ENCODE results near the gene FNDC5.

The FNDC5 gene

DNA sequence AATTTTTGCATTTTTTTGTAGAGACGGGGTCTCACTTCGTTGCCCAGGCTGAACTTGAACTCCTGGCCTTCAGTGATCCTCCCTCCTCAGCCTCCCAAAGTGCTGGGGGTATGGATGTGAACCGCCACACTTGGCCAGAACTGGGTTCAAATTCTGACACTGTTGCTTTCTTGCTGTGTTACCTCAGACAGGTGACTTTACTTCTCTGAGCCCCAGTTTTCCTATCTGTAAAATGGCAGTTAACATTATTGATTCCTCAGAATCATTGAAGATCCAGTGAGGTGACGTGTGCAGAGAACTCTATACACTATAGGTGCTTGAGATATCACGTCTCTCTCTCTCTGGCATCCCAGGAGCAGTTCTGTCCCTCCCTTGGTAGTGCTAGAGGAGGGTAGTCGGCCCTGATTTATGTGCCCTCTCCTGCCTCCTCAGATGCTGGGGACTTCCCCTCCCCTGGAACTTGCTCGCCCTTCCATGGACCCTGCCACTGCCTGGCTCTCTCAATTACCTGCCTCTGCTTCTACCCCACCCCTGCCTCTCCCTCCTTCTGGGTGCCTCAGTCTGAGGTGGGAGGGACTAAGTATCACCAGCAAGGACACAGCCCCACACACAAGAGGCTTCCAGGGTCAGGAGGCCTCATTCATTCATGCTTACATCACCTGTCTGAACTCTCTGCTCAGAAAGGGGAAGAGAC lies 12.8 kb upstream of the FNDC5 start:
- no peak for DNase-seq

DNA sequence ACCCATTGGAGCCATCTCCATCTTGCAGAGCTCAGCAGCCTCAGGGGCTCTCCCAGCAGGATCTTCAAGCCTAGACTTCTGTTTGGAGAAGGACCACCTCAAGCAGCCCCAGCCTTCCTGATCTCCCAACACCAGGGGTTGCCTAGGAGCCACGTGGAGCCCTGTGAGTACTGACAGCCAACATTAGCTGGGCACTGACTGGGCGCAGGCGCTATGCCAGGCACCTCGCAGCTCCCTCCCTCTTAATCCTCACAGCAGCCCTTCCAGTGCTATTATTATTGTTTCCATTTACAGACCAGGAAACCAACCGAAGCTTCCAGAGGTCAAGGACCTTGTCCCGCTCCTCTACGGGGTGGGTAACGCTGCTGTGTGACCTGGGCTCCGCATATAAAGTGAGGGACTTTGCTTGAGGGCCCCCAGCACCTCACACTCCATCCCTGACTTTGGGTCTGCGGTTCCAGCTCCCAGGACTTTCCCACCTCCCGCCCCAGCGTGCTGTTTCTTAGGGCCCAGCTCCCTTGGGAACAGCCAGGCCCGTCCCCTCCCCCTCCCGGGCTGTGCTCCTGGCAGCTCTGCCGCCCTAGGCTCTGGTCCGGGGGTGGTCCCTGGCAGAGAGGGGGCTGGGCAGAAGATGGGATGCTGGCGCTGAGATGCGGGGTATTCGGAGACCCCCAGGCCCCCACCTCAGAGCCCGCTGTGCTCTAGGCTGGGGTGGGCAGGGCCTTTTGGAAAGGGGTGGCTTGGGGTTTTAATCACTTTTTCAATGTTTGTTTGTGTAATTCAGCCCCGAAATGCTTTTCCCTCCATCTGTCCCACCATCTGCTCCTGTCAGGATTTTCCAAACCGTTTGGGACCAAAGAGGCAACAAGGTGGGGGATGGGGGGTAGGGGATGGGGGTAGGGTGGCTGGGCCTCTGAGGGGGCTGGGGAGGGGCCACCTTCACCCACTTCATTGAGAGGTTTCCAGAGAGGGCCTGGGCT lies 11.4 kb upstream of the FNDC5 start:
- no peak for DNase-seq

DNA sequence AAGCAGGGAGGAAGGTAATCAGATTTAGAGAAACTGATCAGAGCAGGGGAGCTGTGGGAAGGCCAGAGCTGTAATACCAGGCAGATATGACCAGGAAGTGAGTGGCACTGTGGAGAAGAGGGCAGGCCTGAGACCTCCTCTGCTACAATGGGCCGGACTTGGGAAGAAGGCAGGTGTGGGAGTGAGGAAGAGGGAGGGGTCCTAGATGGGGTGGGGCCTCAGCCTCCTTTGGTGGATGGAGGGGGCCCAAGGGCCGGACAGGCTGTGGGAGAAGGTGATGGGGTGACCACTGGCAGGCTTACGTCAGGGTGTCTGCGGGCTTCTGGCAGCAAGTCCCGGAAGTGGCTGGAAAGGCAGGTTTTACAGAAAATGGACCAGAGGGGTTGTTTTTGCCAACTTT lies 10.6 kb upstream of the FNDC5 start:
- no peak for DNase-seq

DNA sequence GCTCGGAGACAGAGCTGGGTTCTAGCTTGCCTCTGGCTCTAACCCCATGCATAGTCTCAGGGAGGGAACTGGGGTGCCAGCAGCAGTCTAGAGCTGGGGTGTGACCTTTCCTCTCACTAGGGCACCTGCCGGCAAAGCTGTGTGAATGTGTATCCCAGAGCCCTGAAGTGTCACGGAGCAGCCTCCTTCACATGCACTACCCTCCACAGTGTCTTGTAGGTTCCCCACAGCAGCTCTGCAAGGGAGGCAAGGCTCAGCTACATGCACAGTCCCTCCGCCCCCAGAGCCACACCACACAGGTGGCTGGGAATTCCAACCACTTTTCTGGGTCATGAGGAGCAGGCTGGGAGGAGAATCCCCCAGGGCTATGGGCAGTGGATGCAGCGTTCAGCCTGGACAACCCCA lies 7.9 kb upstream of the FNDC5 start:
- DNase-seq = no peak

DNA sequence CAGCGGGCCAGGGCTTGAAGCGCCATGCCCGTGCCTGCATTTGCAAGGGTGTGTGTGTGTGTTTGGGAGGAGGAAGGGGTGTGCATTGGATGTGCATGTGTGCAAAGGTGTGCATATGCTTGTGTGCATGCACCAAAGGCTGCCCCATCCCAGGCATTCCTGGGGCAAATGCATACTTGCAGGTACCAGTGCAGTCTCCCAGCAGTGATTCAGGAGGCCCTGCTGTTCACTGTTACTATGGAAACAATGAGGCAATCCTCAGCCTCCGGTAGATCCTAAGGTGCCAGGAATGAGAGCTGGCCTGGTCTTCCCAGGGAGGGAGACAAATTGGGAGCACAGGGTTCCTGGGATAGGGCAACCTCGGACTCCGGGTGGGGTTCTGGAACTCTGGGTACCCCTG lies 7.5 kb upstream of the FNDC5 start:
- DNase-seq = no peak

DNA sequence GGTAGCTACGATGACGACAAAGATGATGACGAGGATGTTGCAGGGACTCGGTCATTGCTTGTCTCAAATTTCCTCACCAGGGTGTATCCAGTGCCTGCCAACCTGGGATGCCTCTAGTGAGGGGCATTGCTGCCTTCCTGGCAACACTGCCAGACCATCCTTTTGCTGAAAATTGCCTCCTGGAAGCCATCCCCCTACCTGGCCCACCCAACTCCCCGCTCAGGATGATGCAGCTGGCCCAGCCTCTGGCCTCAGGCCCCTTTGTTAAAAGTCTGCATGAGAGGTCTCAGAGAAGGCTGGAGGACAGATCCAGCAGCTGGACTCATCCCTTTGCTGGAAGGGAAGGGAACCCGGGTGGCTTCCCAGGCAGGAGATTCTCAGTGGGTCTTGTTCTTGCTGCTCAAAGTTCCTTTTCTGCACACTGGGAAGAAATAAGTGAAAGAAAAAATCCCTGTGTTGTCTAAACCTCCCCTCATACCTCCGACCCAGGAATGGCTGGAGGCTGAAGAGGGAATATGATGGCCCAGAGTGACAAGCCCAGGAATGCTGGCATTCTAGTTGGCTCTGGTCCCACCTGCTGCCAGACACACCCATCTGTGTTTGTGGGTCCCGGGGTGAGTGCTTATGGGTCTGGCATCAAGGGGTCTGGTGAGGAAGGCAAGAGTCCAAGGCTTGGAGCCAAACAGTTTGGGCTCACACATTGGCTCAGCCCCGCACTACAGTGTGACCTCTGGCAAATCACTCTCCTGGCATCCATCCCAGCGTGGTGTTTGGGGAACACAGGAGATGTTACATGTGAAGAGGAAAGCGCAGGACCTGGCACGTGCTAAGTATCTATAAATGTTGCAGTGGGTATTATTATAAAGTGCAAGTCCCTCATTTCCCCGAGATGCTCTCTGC lies 6.7 kb upstream of the FNDC5 start:
- DNase-seq = no peak

DNA sequence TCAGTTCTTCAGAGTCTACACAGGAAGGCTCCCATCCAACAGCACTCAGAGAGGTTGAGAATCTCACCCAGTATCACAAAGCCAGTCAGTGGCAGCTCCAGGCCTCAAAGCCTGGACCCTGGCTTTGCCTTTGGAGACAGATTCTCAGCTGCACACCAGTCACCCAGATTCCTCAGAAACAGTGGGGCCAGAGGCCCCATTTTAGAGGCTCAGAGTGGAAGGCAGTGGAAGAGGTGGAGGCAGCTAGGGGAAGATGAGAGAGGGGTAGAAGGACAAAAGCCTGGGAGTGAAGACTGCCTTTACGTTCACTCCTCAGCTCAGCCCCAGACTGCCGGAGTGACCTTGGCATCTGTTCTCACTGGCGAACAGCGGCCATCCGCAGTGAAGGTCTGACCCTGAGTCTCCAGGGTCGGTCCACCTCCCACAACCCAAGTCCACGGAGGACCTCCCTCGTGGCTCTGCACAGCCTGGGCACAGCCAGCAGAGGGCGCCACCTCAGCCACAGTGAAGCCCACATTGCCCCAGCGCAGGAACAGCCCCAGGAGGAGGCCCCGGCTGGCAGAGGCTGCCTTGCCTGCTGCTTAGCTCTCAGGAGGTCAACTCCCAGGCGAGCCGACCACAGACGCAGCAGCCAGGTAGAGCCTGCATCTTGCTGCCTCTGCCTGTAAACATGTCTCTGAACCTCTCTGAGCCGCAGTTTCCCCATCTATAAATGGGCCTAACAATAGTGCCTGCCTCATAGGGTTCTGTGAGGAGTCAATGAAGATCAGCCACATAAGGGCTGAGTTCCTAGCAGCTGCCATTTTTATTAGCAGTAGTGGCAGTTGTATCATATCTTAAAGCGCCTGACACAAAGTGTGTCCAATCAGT lies 5.9 kb upstream of the FNDC5 start:
- peak; percentile 49 for DNase-seq

DNA sequence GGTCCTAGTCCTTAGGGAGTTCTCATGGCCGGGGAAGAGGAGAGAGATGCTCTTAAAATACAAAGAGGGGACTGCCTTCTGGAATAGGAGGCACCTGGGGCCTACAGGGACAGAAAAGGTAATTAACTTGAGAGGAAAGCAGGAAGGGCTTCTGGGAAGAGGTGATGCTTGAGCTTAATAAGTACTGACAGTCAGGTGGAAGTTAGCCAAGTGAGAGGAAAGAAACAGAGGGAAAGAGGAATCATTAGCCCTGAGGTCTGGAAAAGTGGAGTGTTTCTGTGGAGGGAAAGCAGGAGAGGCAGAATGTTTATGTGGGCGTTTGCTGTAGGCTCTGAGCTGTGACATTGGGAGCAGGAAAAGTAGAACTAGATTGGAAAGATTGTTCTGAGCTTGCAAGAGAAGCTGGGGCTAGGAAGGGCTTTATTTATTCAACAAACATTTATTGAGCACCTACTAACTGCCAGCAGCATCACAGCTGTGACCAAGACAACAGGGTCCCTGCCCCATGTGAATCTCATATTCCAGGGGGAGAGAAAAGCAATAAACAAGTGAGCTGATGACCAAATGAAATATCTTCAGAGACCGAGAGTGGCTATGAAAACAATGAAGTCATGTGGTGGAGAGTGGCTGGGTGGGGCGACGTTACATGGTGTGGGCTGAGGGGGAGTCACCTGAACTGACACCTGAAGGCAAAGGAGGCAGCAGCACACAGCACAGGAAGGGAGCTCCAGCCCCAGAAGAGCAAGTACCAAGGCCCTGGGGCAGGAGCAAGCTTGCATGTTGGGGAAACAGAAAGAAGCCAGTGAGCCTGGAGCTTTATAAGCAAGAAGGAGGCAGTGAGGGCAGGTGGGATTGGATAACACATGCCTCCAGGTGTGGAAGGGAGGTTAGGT lies 4.4 kb upstream of the FNDC5 start:
- DNase-seq = no peak

DNA sequence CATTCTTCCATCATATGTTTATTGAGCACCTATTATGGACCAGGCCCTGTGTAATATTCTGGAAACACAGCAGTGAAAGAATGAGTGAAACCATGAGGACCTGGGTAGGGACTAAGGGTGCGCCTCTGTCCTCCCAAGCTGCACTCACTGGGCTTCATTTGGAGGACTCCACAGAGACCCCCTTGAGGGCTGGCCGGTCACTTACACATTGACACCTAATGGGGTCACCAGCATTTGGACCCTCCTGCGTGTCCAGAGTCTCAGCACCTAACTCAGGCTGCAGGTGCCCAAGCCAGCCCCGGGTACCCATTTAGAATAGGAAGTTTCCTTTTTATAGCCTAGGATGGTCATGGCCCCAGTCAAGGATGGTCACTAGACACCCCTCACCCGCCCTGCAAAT lies 2.8 kb upstream of the FNDC5 start:
- no peak for DNase-seq

DNA sequence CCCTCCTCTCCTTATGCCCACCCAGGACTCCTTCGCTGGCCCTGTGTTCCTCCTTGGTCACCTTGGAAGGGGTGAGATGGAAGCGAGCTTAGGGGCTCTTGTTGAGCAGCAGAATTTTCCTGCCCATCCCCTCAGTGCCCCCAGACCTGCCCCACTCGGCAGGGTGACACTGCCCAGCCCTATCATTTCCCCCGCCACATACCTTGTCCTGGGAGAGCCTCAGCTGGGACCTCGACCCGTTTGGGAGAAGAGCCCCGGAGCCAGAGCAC lies 1.4 kb upstream of the FNDC5 start:
- no peak for DNase-seq

DNA sequence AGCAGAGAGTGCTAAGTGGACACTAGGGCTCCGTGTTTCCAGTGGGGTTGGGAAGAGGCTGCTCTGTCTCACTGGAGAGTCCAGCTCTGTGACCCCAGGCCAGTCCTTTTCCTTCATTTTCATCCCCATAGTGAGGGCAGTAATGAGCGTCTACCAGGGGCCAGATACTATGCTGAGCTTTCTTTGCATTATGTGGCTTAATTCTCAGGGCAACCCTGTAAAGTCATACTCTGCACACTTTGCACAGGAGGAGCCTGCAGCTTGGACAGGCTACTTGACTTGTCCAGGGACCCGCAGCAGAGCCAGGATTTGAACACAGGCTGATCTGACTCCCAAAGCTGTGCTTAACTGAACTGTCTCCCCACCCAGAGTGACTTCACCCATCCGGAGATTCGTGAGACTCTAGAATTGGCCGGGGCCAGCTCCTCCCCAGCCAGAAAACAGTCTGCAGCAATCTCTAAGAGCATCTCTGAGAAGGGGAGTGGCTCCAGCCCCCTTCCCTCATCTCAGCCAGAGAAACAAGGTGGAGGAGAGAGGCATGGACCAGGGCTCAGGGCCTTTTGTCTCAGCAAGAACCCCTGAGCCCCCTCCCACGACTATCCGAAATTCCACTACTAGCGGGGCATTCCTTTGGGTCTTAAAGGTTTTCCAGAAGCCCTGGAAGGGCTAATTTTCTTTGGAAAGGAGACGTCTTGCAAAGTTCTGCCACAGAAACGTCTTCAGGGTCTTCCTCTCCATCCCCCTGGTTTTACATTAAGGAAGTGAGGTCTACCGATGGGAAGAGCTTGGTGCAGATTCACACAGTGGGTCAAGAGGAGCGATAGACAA lies 866 bp upstream of the FNDC5 start:
- DNase-seq = no peak

DNA sequence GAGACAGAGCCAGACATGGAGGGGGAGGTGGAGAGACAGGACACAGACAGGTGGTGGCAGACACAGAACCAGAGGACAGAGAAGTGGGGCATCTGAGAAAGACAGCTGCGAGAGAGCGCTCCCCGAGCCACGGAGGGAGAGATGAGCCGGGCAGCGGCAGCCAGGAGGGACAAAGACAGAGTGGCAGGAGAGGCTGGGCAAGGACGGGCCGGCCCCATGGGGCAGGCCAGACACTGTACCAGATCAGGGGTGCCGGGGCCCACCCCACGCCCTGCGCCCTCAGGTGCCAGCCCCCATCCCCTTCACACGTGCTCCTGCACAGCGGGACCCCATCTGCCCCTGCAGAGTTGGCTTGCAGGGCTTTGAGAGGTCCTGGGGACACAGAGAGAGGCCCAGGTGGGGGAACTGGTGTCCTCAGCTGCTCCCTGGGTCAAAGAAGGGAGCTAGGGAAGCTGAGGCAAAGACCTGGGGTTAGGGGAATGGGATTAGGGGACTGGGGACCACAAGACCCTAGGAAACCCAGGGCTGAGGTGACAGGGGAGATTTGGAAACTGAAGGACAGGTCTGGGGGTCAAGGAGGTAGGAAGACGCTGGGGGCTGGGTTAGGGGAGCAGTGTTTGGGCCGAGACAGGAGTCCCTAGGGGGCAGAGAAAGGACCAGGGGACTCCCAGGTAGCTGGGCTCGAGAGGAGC lies 643 bp downstream of the FNDC5 start:
- no peak for DNase-seq

DNA sequence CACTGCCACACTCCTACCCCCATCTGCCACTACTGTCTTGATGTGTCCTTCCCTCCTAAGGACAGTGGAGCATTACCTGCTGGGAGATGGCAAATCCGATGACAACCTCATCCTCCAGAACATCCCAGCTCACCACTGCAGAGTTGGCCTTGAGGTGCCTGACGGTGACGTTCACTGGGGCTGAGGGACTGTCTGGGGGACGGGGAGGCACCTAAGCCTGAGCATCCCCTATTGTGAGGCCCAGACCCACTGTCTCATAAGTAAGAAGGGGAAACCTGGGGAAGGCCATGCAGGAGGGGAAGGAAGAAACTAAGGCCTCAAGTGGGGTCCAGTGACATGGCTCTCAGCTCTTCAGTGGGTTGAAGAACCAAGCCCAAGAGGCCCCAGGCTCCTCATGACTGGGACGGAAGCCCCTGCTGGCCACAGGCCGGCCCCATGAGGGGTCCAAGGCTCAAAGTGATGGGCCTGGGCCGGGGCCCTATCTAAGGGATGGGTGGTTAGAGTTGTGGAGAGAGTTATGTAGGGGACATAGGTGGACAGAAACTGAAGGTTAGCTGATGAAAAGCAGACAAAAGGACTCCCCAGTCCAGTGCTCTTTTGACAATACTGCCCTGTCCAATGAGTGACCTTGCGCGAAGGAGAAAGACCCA lies 1.8 kb downstream of the FNDC5 start:
- DNase-seq = no peak

DNA sequence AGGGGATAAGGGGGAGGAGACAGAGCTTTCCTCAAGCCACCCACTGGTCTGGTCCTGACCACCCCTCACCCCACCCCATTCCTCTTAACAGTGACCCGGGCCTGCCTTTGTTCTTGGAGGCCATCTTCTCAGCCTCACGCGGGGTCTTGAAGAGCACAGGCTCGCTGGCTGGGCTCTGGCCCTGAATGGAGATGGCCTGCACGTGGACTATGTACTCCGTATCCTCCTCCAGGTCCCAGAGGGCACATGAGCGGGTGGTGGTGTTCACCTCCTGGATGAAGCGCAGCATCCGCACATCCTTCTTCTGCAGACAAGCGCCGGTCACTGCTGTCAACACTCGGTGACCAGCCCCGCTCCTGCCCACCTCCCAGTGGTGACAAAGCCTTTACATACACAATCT lies 2.6 kb downstream of the FNDC5 start:
- DNase-seq = no peak

DNA sequence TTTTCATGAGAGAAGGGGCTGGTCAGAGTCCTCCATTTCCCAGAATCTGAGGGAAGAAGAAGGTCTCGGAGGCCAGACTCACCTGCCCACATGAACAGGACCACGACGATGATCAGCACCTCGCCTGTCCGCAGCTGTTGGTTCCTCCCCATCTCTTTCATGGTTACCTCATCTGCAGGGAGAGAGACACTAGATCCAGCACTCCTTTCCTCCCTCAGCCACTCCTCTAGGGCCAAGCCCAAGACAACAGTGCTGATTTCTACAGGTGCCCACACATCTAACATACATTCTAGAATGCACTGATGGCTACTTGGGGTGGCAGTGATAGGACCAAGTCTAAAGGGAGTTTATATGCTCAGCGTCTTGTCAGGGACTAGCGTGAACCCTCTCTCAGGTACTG lies 3.0 kb downstream of the FNDC5 start:
- no peak for DNase-seq

DNA sequence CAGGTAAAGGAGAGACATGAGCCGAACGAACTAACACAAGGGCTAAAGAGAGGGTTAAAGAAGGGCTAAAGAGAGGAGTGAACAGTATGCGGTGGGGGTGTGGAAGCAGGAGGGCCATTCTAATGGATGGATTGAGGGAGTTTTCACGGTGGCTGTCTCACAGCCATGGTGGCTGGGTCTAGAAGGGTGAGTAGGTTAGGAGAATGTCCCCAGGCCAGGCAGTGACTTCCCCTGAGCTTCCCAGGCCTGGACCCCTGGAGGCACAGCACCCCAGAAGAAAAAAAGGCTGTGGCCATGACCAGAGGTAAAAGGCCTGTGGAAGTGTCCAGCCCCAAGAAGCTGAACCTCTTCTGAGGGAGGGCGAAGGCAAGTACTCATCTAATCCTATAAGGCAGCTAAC lies 3.6 kb downstream of the FNDC5 start:
- DNase-seq = no peak

DNA sequence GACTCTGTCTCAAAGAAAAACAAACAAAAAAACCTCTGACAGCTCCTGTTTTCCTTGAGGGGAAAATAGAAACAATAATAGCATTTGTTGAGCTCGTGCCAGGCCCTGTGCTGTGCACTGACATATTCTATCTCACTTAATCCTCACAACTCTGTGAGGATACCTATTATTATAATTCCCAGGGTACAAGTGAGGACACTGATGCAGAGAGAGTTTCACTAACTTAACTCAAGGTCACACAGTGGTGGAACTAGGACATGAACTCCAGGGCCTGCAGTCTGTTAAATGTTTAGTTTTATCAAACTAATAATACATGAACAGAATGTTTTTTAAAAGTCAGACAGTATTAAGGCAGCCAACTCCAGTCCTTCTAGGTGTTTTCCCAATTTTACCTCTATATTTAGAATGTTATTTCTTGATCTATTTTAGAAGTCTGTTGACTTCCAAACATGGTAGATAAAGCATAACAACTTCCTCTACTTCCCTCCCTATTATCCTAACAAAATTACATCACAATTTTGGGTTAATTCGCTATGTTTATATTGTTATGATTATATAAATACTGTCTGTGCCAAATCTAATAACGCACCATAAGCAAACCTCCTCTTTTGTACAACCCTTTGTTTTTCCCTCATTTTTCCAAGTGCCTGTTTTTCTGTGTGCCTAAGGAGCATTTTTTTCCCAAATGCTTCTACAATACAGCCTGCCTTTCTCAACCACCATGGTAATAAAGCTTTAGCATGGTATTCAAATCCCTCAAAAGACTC lies 4.9 kb downstream of the FNDC5 start:
- no peak for DNase-seq

DNA sequence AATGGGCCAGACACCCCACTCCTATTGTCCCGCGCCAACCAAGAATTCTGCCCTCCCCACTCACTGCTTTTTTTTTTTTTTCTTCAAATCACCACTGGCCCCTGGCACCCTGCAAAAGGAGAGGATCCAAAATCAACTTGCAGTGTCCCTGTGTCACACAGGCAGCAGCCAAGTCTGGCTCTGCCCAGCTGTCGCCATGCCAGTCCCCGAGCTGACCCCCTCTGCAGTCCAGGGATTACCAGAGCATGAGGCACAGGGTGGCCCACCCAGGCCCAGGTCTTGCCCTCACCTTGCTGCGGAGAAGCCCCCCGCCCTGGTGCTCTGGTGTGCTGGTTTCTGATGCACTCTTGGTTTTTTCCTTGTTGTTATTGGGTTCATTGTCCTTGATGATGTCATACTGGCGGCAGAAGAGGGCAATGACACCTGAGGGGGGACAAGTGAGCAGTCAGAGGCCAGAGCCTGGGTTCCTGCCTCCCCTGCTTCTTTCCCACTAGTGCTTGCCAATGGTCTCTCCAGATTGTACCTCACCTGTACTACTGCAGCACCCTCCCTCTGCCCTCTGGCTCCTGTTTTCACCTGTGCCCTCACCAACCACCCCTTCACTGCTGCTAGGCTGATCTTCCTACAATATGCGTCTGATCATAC lies 6.2 kb downstream of the FNDC5 start:
- DNase-seq = no peak
